ENCODE results near the gene KIAA0232.

DNA sequence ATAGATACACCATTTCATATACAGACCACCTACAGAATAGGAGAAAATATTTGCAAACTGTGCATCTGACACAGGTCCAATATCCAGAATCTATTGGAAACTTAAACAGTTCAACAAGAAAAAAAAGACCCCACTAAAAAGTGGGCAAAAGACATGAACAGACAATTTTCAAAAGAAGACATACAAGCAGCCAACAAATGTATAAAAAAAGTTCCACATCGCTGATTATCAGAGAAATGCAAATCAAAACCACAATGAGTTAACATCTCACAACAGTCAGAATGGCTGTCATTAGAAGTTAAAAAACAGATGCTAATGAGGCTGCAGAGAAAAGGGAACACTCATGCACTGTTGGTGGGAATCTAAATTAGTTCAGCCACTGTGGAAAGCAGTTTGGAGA, 36.8 kb downstream of the KIAA0232 start:
- no peak for TF ChIP-seq ELF4 (IDR thresholded peaks at IDR 0.05)
- TF ChIP-seq FOXA1 (IDR thresholded peaks at IDR 0.05), result no peak
- no peak for TF ChIP-seq L3MBTL2 (conservative IDR thresholded peaks at IDR 0.05)
- no peak for TF ChIP-seq SP1 (IDR thresholded peaks at IDR 0.05)
- TF ChIP-seq TARDBP (IDR thresholded peaks at IDR 0.05), result no peak
- TF ChIP-seq CTBP1 (IDR thresholded peaks at IDR 0.05; ENCODE audit: borderline replicate concordance), result no peak
- TF ChIP-seq FOXK2 (IDR thresholded peaks at IDR 0.05), result no peak
- TF ChIP-seq BHLHE40 (IDR thresholded peaks at IDR 0.05; ENCODE audit: borderline replicate concordance), result no peak
- no peak for TF ChIP-seq NFRKB (IDR thresholded peaks at IDR 0.05)
- no peak for TF ChIP-seq SUZ12 (IDR thresholded peaks at IDR 0.05)
- TF ChIP-seq, protein P1, sequence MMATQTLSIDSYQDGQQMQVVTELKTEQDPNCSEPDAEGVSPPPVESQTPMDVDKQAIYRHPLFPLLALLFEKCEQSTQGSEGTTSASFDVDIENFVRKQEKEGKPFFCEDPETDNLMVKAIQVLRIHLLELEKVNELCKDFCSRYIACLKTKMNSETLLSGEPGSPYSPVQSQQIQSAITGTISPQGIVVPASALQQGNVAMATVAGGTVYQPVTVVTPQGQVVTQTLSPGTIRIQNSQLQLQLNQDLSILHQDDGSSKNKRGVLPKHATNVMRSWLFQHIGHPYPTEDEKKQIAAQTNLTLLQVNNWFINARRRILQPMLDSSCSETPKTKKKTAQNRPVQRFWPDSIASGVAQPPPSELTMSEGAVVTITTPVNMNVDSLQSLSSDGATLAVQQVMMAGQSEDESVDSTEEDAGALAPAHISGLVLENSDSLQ (IDR thresholded peaks at IDR 0.05), result no peak
- no peak for TF ChIP-seq ARNT (IDR thresholded peaks at IDR 0.05)
- TF ChIP-seq ZNF384 (IDR thresholded peaks at IDR 0.05), result no peak
- no peak for TF ChIP-seq FOXM1 (IDR thresholded peaks at IDR 0.05; ENCODE audit: borderline replicate concordance)

Measured in HEK293T (cell line).